K562 (cell line): ENCODE results near the gene CACNA1A. TPM values are rescaled to one million over a fixed set of nuclear protein-coding genes. Genes with fewer than 3 reads are reported as not detected.

Experiments used
- ATAC-seq: fragments of 200-7000 bp; cut with Tn5 transposase; 3 replicates; pipeline ENCODE4 v1.9.1; 2020; ENCODE audit warnings: moderate library complexity
- BruUV-seq: library from RNA; stranded (reverse); fragments of 400-500 nt; replicated peaks from 2 replicates; lab custom pipeline; 2021; lab: Mats Ljungman, UMichigan
- CTCF ChIA-PET: fragments of 300-600 bp; formaldehyde crosslinking; extraction: SDS; loops from one replicate; lab custom pipeline; 2021; ENCODE audit warnings: low intra/inter-chr PET ratio; lab: Yijun Ruan, JAX
- POLR2A ChIA-PET: fragments of 300-600, 350-650 bp; sonication (Branson Sonifier 250); formaldehyde crosslinking; extraction: SDS; loops from one replicate; lab custom pipeline; 2021; ENCODE audit warnings: antibody characterized with exemption, inconsistent platforms; lab: Yijun Ruan, JAX
- DNase-seq, 4 experiments: peaks; one replicate each; pipeline versions ENCODE4 v3.0.0 to v3.0.0-alpha.2; 2011 to 2018; ENCODE audit warnings: low spot score in 3 of 4, mixed read lengths in 3 of 4; ENCODE audit errors: extremely low read depth in 1 of 4
- FAIRE-seq: peaks from 2 replicates; lab custom pipeline; 2011; peaks lifted over from hg19 to GRCh38; lab: Jason Lieb, UNC
- H2AFZ ChIP-seq: 2 replicates; pipeline ENCODE4 v1.6.0; 2011; ENCODE audit warnings: low read depth, low read length, control low read depth, inconsistent platforms
- H3K27ac ChIP-seq: fragments of 200-600 bp; 3 replicates; pipeline ENCODE4 v1.8.0; 2011; ENCODE audit warnings: low read depth, mild to moderate bottlenecking, control low read depth, inconsistent platforms, low read length, moderate library complexity, mixed read lengths; ENCODE audit errors: extremely low read depth
- H3K27me3 ChIP-seq, 2 experiments: fragments of 300-600 bp in 1 of 2; 2 replicates in 1 of 2; 3 replicates in 1 of 2; pipeline versions ENCODE4 v1.6.0 to v1.8.0; 2011; ENCODE audit warnings: inconsistent platforms in 2 of 2, low read length in 2 of 2, mild to moderate bottlenecking in 1 of 2, mixed read lengths in 1 of 2, moderate library complexity in 1 of 2; ENCODE audit not compliant: control insufficient read depth in 2 of 2, insufficient read depth in 2 of 2
- H3K36me3 ChIP-seq: fragments of 300-600 bp; 3 replicates; pipeline ENCODE4 v1.8.0; 2011; ENCODE audit warnings: mild to moderate bottlenecking, low read length, inconsistent platforms; ENCODE audit not compliant: control insufficient read depth, insufficient read depth
- H3K4me1 ChIP-seq, 2 experiments: fragments of 200-600 bp in 1 of 2; replicated peaks in 1 of 2; 2 replicates in 1 of 2; 3 replicates in 1 of 2; pipeline versions ENCODE4 v1.5.1 to v1.8.0; 2011; ENCODE audit warnings: inconsistent platforms in 2 of 2, low read length in 2 of 2, mild to moderate bottlenecking in 1 of 2, mixed read lengths in 1 of 2, moderate library complexity in 1 of 2; ENCODE audit not compliant: control insufficient read depth in 2 of 2, insufficient read depth in 2 of 2
- H3K4me2 ChIP-seq: 2 replicates; pipeline ENCODE4 v1.6.1; 2011; ENCODE audit warnings: low read length, control low read depth, inconsistent platforms, mixed read lengths; ENCODE audit not compliant: insufficient read depth
- H3K4me3 ChIP-seq: fragments of 200-600 bp; sonication (generic), shearing (Covaris generic); 2 replicates; pipeline ENCODE4 v1.5.1; 2016; ENCODE audit warnings: control low read depth, inconsistent platforms
- H3K79me2 ChIP-seq: fragments of 200-600 bp; 3 replicates; pipeline ENCODE4 v1.8.0; 2011; ENCODE audit warnings: low read length, inconsistent platforms; ENCODE audit not compliant: control insufficient read depth, insufficient read depth
- H3K9ac ChIP-seq, 2 experiments: 2 replicates each; pipeline versions ENCODE4 v1.6.0 to v1.6.1; 2011; ENCODE audit warnings: low read depth in 2 of 2, low read length in 2 of 2, control low read depth in 1 of 2, inconsistent platforms in 1 of 2, mild to moderate bottlenecking in 1 of 2, mixed read lengths in 1 of 2; ENCODE audit not compliant: insufficient read depth in 1 of 2
- H3K9me1 ChIP-seq: one replicate; pipeline ENCODE4 v1.6.0; 2011; ENCODE audit warnings: inconsistent platforms, mild to moderate bottlenecking, low read length, moderate library complexity; ENCODE audit not compliant: control insufficient read depth, insufficient read depth
- H3K9me3 ChIP-seq: replicated peaks from 2 replicates; pipeline ENCODE4 v1.5.1; 2011; ENCODE audit warnings: low read depth, low read length, inconsistent platforms; ENCODE audit not compliant: control insufficient read depth, insufficient read depth
- H4K20me1 ChIP-seq: replicated peaks from 2 replicates; pipeline ENCODE4 v1.6.1; 2011; ENCODE audit warnings: low read length, inconsistent platforms, mixed read lengths; ENCODE audit not compliant: control insufficient read depth, insufficient read depth
- GABPB1 ChIP-seq: sonication (generic); formaldehyde crosslinking; IDR thresholded peaks from 2 replicates; pipeline ENCODE4 v1.8.0; 2022; ENCODE audit warnings: mild to moderate bottlenecking, missing genetic modification reagents
- NEUROD1 ChIP-seq: fragments of 150-350 bp; IDR thresholded peaks from 2 replicates; pipeline ENCODE4 v1.6.1; 2014; ENCODE audit warnings: borderline replicate concordance, low read length, low read depth; ENCODE audit not compliant: partially characterized antibody
- NFIC ChIP-seq: fragments of 450-650 bp; IDR thresholded peaks from 2 replicates; pipeline ENCODE4 v1.6.1; 2017; ENCODE audit warnings: mild to moderate bottlenecking, inconsistent platforms
- PREB ChIP-seq: sonication (generic); formaldehyde crosslinking; IDR thresholded peaks from 2 replicates; pipeline ENCODE4 v1.8.1; 2023; ENCODE audit warnings: mild to moderate bottlenecking, missing genetic modification reagents
- RAD21 ChIP-seq, 2 experiments: fragments of 250-450 bp in 1 of 2; fragments of 450-650 bp in 1 of 2; sonication (Bioruptor Pico) in 1 of 2; formaldehyde crosslinking in 1 of 2; IDR thresholded peaks in 1 of 2; conservative IDR thresholded peaks in 1 of 2; 2 replicates each; pipeline versions ENCODE4 v1.4.0 to v1.8.0; 2020 to 2022; ENCODE audit warnings: mild to moderate bottlenecking in 2 of 2, moderate library complexity in 1 of 2
- RCOR1 ChIP-seq, 2 experiments: IDR thresholded peaks; 2 replicates each; pipeline ENCODE4 v1.6.1; 2012; ENCODE audit warnings: low read depth in 2 of 2, low read length in 2 of 2, borderline replicate concordance in 1 of 2, improper control_type of control experiment in 1 of 2
- SMAD3 ChIP-seq: fragments of 450-650 bp; formaldehyde crosslinking; conservative IDR thresholded peaks from 2 replicates; pipeline ENCODE4 v1.4.0; 2020; ENCODE audit warnings: mild to moderate bottlenecking
- SRSF7 ChIP-seq: fragments of 200-400 bp; formaldehyde crosslinking; optimal IDR thresholded peaks from 2 replicates; pipeline ENCODE3; 2017; ENCODE audit warnings: mild to moderate bottlenecking, low read depth, low read length
- TCF3 ChIP-seq: sonication (generic); formaldehyde crosslinking; IDR thresholded peaks from 2 replicates; pipeline ENCODE4 v1.4.0; 2020; ENCODE audit warnings: mild to moderate bottlenecking, missing genetic modification reagents
- THRB ChIP-seq: fragments of 450-650 bp; formaldehyde crosslinking; conservative IDR thresholded peaks from 2 replicates; pipeline ENCODE4 v1.4.0; 2022; ENCODE audit warnings: mild to moderate bottlenecking, missing genetic modification characterization
- ZMIZ1 ChIP-seq, 2 experiments: fragments of 150-350 bp in 1 of 2; IDR thresholded peaks; 2 replicates each; pipeline ENCODE4 v1.6.1; 2012 to 2016; ENCODE audit warnings: low read depth in 2 of 2, low read length in 2 of 2, mild to moderate bottlenecking in 1 of 2, moderate library complexity in 1 of 2
- ZNF76 ChIP-seq: fragments of 250-450 bp; sonication (Bioruptor Pico); IDR thresholded peaks from 2 replicates; pipeline ENCODE4 v1.4.0; 2020; ENCODE audit warnings: mild to moderate bottlenecking, moderate library complexity, borderline replicate concordance
- WGBS: fragments of 100-300 bp; shearing (Covaris generic); methylation state at CpG from one replicate; pipeline ENCODE4 v1.1.6; 2016; ENCODE audit warnings: low coverage, mixed read lengths; ENCODE audit not compliant: insufficient coverage; ENCODE audit errors: missing lambda C conversion rate; 5-methylcytosine and 5-hydroxymethylcytosine counted together
- in situ Hi-C: fragments of 300-500 bp; cut with MboI; formaldehyde crosslinking; loops from 4 replicates; pipeline ENCODE4 v1.15.0; 2018; ENCODE audit warnings: inconsistent platforms, mixed read lengths
- intact Hi-C: fragments of 100-400 bp; cut with micrococcal nuclease; formaldehyde crosslinking; loops from 2 replicates; pipeline ENCODE4 v1.14.2; 2022
- polyA plus RNA-seq, 8 experiments: library from polyadenylated mRNA; depleted of rRNA in 4 of 8; stranded (reverse) in 5 of 8; unstranded in 3 of 8; fragments of >200 nt; fragmentation: Nextera tagmentation in 2 of 8; fragmentation: Illumina TruSeq in 1 of 8; extraction: Ambion mirVana in 2 of 8; extraction: Trizol in 1 of 8; gene quantifications; 2 replicates each; pipeline versions ENCODE4 v1.2.1 to v1.2.3, GENCODE V29; 2011 to 2014; ENCODE audit warnings: inconsistent platforms in 1 of 8, missing spikeins in 1 of 8
- total RNA-seq, 7 experiments: library from RNA; depleted of rRNA in 6 of 7; stranded (reverse); fragments of >200 nt in 6 of 7; fragmentation: Illumina TruSeq in 2 of 7; extraction: Trizol in 2 of 7; gene quantifications; 2 replicates each; pipeline versions ENCODE4 v1.2.1 to v1.2.3, GENCODE V29; 2011 to 2021; ENCODE audit warnings: low replicate concordance in 1 of 7

CACNA1A gene
- total and polyA plus RNA-seq, 9 of the 15 experiments (the other 6 are each of a cell fraction or from before 2014, with no cell fraction given) = 0.03 to 0.20 (median 0.09) TPM; not detected in 1

- Histone ChIP-seq H3K4me2 (0 out of 2 replicates have a peak overlapping the region, but pooled peaks have one; percentile 11), H3K27ac (no peak overlapping the region), H3K9me3 (no peaks in the 10 kb centered on the region), H3K4me1 (peaks cover 0 to 53% of the 10 kb centered on the region in 2 experiments; a peak in 2 of 5 replicates), H4K20me1 (no peaks in the 10 kb centered on the region), H3K4me3 (no peak overlapping the region), H3K79me2 (no peaks in the 10 kb centered on the region), H2AFZ (0 out of 2 replicates have a peak overlapping the region, but pooled peaks have one; percentile 30), H3K27me3 (peaks cover 0 to 12% of the 10 kb centered on the region in 2 experiments; a peak in 2 of 5 replicates), H3K9me1 (no peaks in the 10 kb centered on the region), H3K9ac (no peak overlapping the region; a peak in 1 of 4 replicates), H3K36me3 (no peaks in the 10 kb centered on the region)
- ChIA-PET POLR2A (interaction anchor here (0.6 to 0.8 kb wide), 2 partner anchors 50 to 247 kb away, joined by 3 read pairs; no protein-coding TSS in a partner anchor), CTCF (no interaction called here)
- no TSS peak for BruUV-seq
- intact Hi-C loops = no loop called here
- ATAC-seq = peak; percentile 90
- peak; percentile 87 for FAIRE-seq
- WGBS = 26% methylated on average over 6 of the region's 7 CpGs
- in situ Hi-C loops = no loop called here
- DNase-seq = peak; percentile 78 to 88 (median 85)
- TF ChIP-seq GABPB1 (0 out of 2 replicates have a peak, but pooled peaks have one; percentile 31), RCOR1 (IDR thresholded peaks at IDR 0.05; ENCODE audit: borderline replicate concordance in 1 of 2, low read depth in 2 of 2, low read length in 2 of 2) (peak; percentile 49 to 88; a peak in 3 of 4 replicates), NEUROD1 (peak; percentile 14), SMAD3 (CRISPR knock-in tag) (no peak), SRSF7 (no peak), NFIC (peak; percentile 14), ZMIZ1 (IDR thresholded peaks at IDR 0.05; ENCODE audit: low read depth in 2 of 2, low read length in 2 of 2) (no peak), THRB (CRISPR knock-in tag) (no peak), TCF3 (CRISPR knock-in tag) (no peak), ZNF76 (CRISPR knock-in tag) (no peak), PREB (CRISPR knock-in tag) (no peak), RAD21 (CRISPR knock-in tag; conservative IDR thresholded peaks at IDR 0.05 in 1 of 2, IDR thresholded peaks at IDR 0.05 in 1 of 2) (peak; percentile 40 to 56; a peak in 3 of 4 replicates)
These were observed 293.4 kb downstream of the CACNA1A start for GRCh38 chr19:13212759-13213330.
